GM12891 (cell line): ENCODE measurements around the gene HDAC6.

Experiments used
- DNase-seq: peaks from one replicate; pipeline ENCODE4 v3.0.0; 2011; ENCODE audit warnings: low spot score; ENCODE audit not compliant: insufficient read length
- FAIRE-seq: peaks from 2 replicates; lab custom pipeline; 2011; peaks lifted over from hg19 to GRCh38; lab: Jason Lieb, UNC
- PAX5 ChIP-seq: IDR thresholded peaks from 2 replicates; pipeline ENCODE4 v1.6.1; 2011; ENCODE audit warnings: low read length, moderate library complexity, mild to moderate bottlenecking; ENCODE audit not compliant: insufficient read depth, severe bottlenecking
- POLR2A ChIP-seq: IDR thresholded peaks from 2 replicates; pipeline ENCODE4 v1.6.1; 2011; ENCODE audit warnings: low read depth, low read length, control low read depth
- POLR2AphosphoS5 ChIP-seq: IDR thresholded peaks from 2 replicates; pipeline ENCODE4 v1.6.1; 2011; ENCODE audit warnings: low read depth, low read length, control low read depth
- POU2F2 ChIP-seq: IDR thresholded peaks from 2 replicates; pipeline ENCODE4 v1.6.1; 2011; ENCODE audit warnings: low read depth, mild to moderate bottlenecking, control low read depth, low read length, moderate library complexity
- SPI1 ChIP-seq: IDR thresholded peaks from 2 replicates; pipeline ENCODE4 v1.6.1; 2011; ENCODE audit warnings: low read depth, low read length, control low read depth
- TAF1 ChIP-seq: IDR thresholded peaks from 2 replicates; pipeline ENCODE4 v1.6.1; 2011; ENCODE audit warnings: low read depth, low read length, control low read depth

Gene HDAC6

DNA sequence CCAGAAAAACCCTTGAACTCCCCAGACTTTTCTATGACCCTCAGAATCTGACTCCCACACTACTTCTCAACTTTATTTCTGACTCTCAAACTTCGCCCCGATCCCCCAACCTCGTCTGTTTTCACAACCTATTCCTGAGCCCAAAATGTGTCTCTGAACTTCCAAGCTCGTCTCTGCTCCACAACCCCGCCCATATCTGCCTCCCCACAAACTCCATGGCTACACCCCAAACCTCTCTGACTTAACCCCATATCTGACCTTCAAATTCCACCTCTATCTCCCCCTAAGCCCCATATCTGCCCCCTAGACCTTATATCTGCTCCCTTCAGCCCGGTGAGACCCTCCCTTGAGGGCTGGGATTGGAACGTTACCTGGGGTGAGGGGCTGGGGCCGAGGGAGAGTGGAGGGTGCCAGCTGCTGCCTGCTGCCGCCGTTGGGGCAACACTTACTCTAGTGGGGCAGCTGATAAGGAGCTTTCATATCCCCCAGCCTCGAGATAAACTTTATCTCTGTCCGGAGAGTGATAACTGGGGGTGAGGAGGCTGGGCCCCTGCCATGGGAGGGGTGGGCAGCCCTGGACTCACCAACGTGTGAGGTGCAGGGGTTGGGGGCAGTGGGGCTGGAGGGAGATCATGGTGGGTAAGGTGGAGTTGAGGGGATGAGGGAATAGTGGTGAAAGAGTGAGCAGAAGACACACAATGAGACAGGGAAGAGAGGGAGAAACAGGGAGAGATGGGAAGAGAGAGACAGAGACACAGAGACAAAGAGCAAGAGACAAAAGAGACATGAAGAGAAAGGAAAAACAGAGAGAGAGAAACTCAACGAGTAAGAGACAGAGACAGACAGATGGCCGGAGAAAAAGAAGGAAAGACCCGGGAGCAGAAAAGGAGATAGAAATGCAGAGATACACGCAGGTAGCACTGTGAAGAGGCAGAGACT is 14.1 kb upstream of the HDAC6 start:
- DNase-seq, result no peak
- FAIRE-seq, result no peak
- TF ChIP-seq POLR2AphosphoS5 (no peak), PAX5 (no peak), POLR2A (no peak), SPI1 (no peak), TAF1 (no peak), POU2F2 (no peak)

DNA sequence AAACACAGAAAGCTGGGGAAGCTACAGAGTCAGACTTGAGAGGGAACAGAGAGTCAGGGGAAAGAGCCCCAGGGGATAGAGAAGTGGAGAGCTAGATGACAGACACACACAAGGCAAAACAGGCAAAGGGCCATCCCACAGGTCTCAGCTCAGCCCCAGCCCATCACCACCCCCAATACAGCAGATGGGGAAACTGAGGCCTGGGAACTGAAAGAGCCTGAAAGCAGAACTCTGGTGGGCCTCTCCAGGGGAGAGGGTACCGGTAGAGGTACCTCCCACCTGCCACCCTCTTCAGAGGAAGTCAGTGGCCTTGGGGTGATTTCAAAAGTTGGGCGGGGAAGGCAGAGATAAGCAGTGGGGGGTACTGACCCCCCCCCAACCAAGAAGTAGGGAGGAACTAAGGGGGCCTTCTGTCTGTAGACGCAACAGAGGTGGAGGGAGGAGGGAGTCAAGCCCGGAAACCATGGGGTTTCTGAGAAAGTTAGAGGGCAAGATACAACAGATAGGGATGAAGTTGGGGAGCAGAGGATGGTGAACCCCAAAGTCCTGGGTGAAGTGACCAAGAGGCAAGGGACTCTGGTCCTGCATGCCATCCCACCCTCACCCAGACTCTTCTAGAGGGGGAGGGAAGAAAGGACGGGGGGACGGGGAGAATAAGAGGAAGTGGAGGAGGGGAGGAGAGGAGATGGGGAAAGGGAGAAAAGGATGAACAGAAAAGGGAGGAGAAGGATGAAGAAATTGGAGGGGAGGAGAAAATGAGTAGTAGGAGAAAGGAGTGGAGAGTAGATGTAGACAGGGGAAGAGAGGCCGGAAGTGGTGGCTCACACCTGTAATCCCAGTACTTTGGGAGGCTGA is 12.3 kb upstream of the HDAC6 start:
- DNase-seq (no peak), FAIRE-seq (no peak)
- TF ChIP-seq TAF1 (no peak), POU2F2 (no peak), SPI1 (no peak)

DNA sequence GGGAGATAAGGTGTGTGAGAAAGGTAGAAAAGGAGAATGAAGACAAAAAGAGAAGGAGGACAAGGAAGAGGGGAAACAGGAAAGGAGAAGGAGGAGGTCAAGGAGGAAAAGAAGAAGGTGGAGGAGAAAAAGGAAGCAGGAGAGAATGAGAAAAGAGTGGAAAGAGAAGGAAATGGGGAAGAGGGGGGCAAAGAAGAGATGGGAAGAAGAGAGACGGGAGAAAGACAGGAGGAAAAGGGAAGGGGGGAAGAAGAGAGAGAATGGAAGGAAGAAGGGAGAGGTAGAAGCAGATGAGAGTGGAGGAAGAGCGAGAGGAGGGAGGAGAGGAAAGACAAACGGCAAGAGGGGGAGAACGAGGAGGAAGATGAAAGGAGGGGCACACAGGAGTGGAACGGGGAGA is 11.4 kb upstream of the HDAC6 start:
- FAIRE-seq (no peak), DNase-seq (no peak)
- TF ChIP-seq POU2F2 (no peak), TAF1 (no peak), SPI1 (no peak), POLR2A (no peak), POLR2AphosphoS5 (no peak), PAX5 (no peak)

GRCh38 chrX:48791063-48791820 is 10.6 kb upstream of the HDAC6 start:
- DNase-seq, result no peak
- TF ChIP-seq POLR2A, result no peak
- no peak for TF ChIP-seq POU2F2
- TF ChIP-seq SPI1, result no peak
- no peak for TF ChIP-seq TAF1
- no peak for TF ChIP-seq POLR2AphosphoS5
- TF ChIP-seq PAX5, result no peak
- no peak for FAIRE-seq

GRCh38 chrX:48792219-48792618 is 9.6 kb upstream of the HDAC6 start:
- DNase-seq (no peak), FAIRE-seq (no peak)
- TF ChIP-seq POLR2A (no peak), PAX5 (no peak), SPI1 (no peak), POU2F2 (no peak), TAF1 (no peak)

DNA sequence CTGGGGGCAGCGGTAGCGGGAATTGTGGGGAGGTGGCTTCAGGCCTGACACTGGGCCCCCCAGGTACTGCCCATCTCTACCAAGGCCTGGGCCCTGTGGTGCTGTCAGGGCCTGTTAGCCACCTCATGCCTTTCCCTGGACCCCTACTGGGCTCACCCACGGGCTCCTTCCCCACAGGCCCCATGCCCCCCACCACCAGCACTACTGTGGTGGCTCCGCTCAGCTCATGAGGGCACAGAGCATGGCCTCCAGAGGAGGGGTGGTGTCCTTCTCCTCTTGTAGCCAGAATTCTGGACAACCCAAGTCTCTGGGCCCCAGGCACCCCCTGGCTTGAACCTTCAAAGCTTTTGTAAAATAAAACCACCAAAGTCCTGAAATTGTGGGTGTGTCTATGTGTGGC is 7.9 kb upstream of the HDAC6 start:
- TF ChIP-seq POU2F2, result no peak
- no peak for TF ChIP-seq PAX5
- TF ChIP-seq POLR2AphosphoS5, result no peak
- TF ChIP-seq SPI1, result no peak
- TF ChIP-seq POLR2A, result no peak
- TF ChIP-seq TAF1, result no peak
- FAIRE-seq (no peak), DNase-seq (no peak)

DNA sequence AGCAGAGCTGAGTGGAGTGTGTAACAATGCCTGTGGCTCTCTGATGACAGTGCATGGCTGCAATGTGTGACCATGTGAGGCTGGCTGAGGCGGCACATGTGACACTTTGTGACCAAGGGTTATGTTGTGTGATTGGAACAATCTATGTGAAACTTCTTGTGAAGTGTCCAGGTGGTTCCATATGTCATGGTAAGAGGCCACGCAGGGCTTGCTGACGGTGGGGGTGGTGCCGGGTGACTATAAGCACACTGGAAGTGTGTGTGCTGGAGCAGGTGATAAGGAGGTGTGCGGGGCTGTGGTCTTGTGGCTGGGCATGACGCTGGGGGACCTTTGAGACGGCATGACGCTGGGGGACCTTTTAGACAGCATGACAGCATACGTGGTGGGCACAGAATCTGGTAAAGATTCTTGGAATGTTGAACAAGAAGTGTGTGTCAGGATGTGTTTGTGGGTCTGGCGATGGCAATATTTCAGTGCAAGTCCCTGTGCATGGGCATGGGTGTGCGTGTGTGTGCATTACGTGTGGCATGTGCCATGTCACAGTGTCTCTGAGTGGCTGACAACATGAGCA is 7.4 kb upstream of the HDAC6 start:
- TF ChIP-seq TAF1, result no peak
- no peak for TF ChIP-seq POLR2AphosphoS5
- no peak for TF ChIP-seq POU2F2
- no peak for TF ChIP-seq SPI1
- no peak for TF ChIP-seq PAX5
- no peak for TF ChIP-seq POLR2A
- FAIRE-seq, result no peak
- DNase-seq, result no peak

DNA sequence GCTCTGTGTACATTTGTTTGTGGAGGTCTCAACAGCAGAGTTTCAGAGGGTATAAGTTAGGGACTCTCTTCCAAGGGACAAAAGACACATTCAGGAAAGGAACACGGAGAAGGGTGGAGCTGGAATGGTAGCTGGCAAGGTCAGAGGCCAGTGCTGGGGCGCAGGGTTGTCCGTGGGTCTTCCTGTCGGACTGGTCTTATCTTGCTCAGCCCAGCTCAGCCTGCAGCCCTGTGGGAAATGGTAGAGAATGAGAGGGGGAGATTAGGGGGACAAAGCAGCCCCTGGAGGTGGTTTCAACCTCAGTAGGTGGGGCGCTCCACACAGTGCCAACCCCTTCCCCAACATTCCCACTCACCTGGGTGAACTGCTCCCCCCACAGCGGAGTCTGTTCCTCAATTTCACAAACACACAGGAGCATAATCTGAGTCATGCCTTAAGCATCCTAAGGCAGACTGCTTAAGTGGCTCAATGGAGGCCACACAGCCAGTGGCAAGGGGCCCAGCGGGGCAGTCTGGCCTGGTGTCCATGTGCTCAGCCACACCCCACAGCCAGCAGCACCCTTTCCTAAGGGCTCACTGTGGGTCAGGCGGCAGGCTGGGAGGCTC is 6.9 kb upstream of the HDAC6 start:
- DNase-seq (no peak), FAIRE-seq (no peak)
- TF ChIP-seq POLR2AphosphoS5 (no peak), PAX5 (no peak), TAF1 (no peak), POLR2A (no peak), SPI1 (no peak), POU2F2 (no peak)
